ENCODE data around the gene INSM1. TPM values are rescaled to one million over a fixed set of nuclear protein-coding genes. Genes with fewer than 3 reads are reported as not detected.

INSM1 gene
- polyA plus RNA-seq, 1 of the 3 experiments (the other 2 are of a cell fraction): not detected

- H4K20me1 ChIP-seq (ENCODE audit: insufficient read depth): no peaks in the 10 kb centered on the region
- no peaks in the 10 kb centered on the region for H3K79me2 ChIP-seq (ENCODE audit: insufficient read depth)
- CTCF ChIA-PET: interaction anchor here (0.7 to 5.2 kb wide), 6 partner anchors 9 to 224 kb away, joined by 3 to 36 read pairs (median 3); no protein-coding TSS in a partner anchor
- POLR2A ChIA-PET: no interaction called here
- 0 out of 2 replicates have a peak, but pooled peaks have one; percentile 28 for TF ChIP-seq EZH2phosphoT487 (IDR thresholded peaks at IDR 0.05; ENCODE audit: borderline replicate concordance, low read depth)
- no peak for TF ChIP-seq MXI1 (IDR thresholded peaks at IDR 0.05; ENCODE audit: low read depth, low read length)
- H3K9ac ChIP-seq: no peak overlapping the region
- H3K27me3 ChIP-seq (ENCODE audit: insufficient read depth): peaks cover 75% of the 10 kb centered on the region
- no peaks in the 10 kb centered on the region; a peak in 1 of 4 replicates for H3K4me1 ChIP-seq (ENCODE audit: control insufficient read depth in 1 of 2, insufficient read depth in 2 of 2, low read depth in 1 of 2, low read length in 1 of 2)
- H3K9me3 ChIP-seq: no peaks in the 10 kb centered on the region
- H3K27ac ChIP-seq (ENCODE audit: low read depth in 2 of 2, low read length in 1 of 2): no peak overlapping the region
- H3K4me2 ChIP-seq: no peak overlapping the region
- peak; percentile 50 for DNase-seq
- no peak overlapping the region for H3K4me3 ChIP-seq (ENCODE audit: low read depth in 2 of 2, low read length in 1 of 2)
- no peaks in the 10 kb centered on the region for H3K9me2 ChIP-seq
- no peaks in the 10 kb centered on the region for H3K36me3 ChIP-seq (replicated peaks in 1 of 2; ENCODE audit: control insufficient read depth in 1 of 2, insufficient read depth in 2 of 2, low read length in 1 of 2)
- H3F3A ChIP-seq (replicated peaks; ENCODE audit: insufficient read depth): peaks cover 4% of the 10 kb centered on the region
- 5% methylated on average over 42 of the region's 86 CpGs for WGBS (ENCODE audit: low lambda C conversion rate)
- no peak overlapping the region for H2AFZ ChIP-seq (ENCODE audit: low read depth)
Measured at GRCh38 chr20:20369250-20370093, 1.6 kb downstream of the INSM1 start.

- POLR2A ChIA-PET: interaction anchor here (0.6 kb wide), 1 partner anchor 99 kb away, joined by 3 read pairs; no protein-coding TSS in a partner anchor
- Histone ChIP-seq H3K27me3 (ENCODE audit: insufficient read depth) (peaks cover 75% of the 10 kb centered on the region), H3K36me3 (replicated peaks in 1 of 2; ENCODE audit: control insufficient read depth in 1 of 2, insufficient read depth in 2 of 2, low read length in 1 of 2) (no peaks in the 10 kb centered on the region), H4K20me1 (ENCODE audit: insufficient read depth) (no peaks in the 10 kb centered on the region), H3K79me2 (ENCODE audit: insufficient read depth) (no peaks in the 10 kb centered on the region), H3K9ac (no peak overlapping the region), H3K9me3 (no peaks in the 10 kb centered on the region), H3K9me2 (no peaks in the 10 kb centered on the region), H3K4me2 (no peak overlapping the region), H3F3A (replicated peaks; ENCODE audit: insufficient read depth) (peaks cover 4% of the 10 kb centered on the region), H2AFZ (ENCODE audit: low read depth) (no peak overlapping the region), H3K27ac (ENCODE audit: low read depth in 2 of 2, low read length in 1 of 2) (no peak overlapping the region), H3K4me1 (ENCODE audit: control insufficient read depth in 1 of 2, insufficient read depth in 2 of 2, low read depth in 1 of 2, low read length in 1 of 2) (no peaks in the 10 kb centered on the region; a peak in 1 of 4 replicates), H3K4me3 (ENCODE audit: low read depth in 2 of 2, low read length in 1 of 2) (no peak overlapping the region)
- TF ChIP-seq GATA2 (CRISPR knock-in tag; IDR thresholded peaks at IDR 0.05) (no peak), JUND (IDR thresholded peaks at IDR 0.05) (no peak), TCF12 (IDR thresholded peaks at IDR 0.05) (no peak), USF2 (IDR thresholded peaks at IDR 0.05; ENCODE audit: borderline replicate concordance, low read depth, low read length) (no peak)
- WGBS (ENCODE audit: low lambda C conversion rate): 8% methylated on average over 10 of the region's 10 CpGs
- DNase-seq: no peak
- CTCF ChIA-PET: interaction anchor here (0.7 to 5.2 kb wide), 3 partner anchors 10 to 194 kb away, joined by 3 to 36 read pairs (median 3); no protein-coding TSS in a partner anchor
Measured at GRCh38 chr20:20370094-20370575, 2.2 kb downstream of the INSM1 start.

- Histone ChIP-seq H3K4me3 (ENCODE audit: low read depth in 2 of 2, low read length in 1 of 2) (no peak overlapping the region), H3K79me2 (ENCODE audit: insufficient read depth) (no peaks in the 10 kb centered on the region), H3K27me3 (ENCODE audit: insufficient read depth) (peaks cover 67% of the 10 kb centered on the region), H3K4me1 (ENCODE audit: control insufficient read depth in 1 of 2, insufficient read depth in 2 of 2, low read depth in 1 of 2, low read length in 1 of 2) (no peaks in the 10 kb centered on the region; a peak in 1 of 4 replicates), H3F3A (replicated peaks; ENCODE audit: insufficient read depth) (no peaks in the 10 kb centered on the region), H3K9ac (no peak overlapping the region), H3K36me3 (replicated peaks in 1 of 2; ENCODE audit: control insufficient read depth in 1 of 2, insufficient read depth in 2 of 2, low read length in 1 of 2) (no peaks in the 10 kb centered on the region), H3K9me2 (no peaks in the 10 kb centered on the region), H4K20me1 (ENCODE audit: insufficient read depth) (no peaks in the 10 kb centered on the region), H2AFZ (ENCODE audit: low read depth) (no peak overlapping the region), H3K4me2 (no peak overlapping the region), H3K27ac (ENCODE audit: low read depth in 2 of 2, low read length in 1 of 2) (no peak overlapping the region), H3K9me3 (no peaks in the 10 kb centered on the region)
- WGBS (ENCODE audit: low lambda C conversion rate): 25% methylated on average over 7 of the region's 7 CpGs
- DNase-seq: no peak
- CTCF ChIA-PET: interaction anchor here (1.2 to 5.2 kb wide), 4 partner anchors 11 to 1135 kb away, joined by 3 to 36 read pairs (median 4); no protein-coding TSS in a partner anchor
- POLR2A ChIA-PET: no interaction called here
- TF ChIP-seq ELF1 (IDR thresholded peaks at IDR 0.05): no peak
Measured at GRCh38 chr20:20371083-20371482, 3.2 kb downstream of the INSM1 start.

Data from SK-N-SH (cell line).